HepG2 (cell line): Measurements from ENCODE around the gene SCRG1. TPM values are rescaled to one million over a fixed set of nuclear protein-coding genes. Genes with fewer than 3 reads are reported as not detected.

Experiments used
- ATAD3A ChIP-seq: sonication (generic); formaldehyde crosslinking; IDR thresholded peaks from 2 replicates; pipeline ENCODE4 v1.4.0; 2020; ENCODE audit warnings: missing genetic modification reagents
- CSRNP2 ChIP-seq: sonication (generic); formaldehyde crosslinking; conservative IDR thresholded peaks from 2 replicates; pipeline ENCODE4 v1.8.0; 2022; ENCODE audit warnings: low read depth, missing genetic modification reagents
- FOXO1 ChIP-seq: sonication (generic); formaldehyde crosslinking; IDR thresholded peaks from 2 replicates; pipeline ENCODE4 v1.4.0; 2020; ENCODE audit warnings: missing genetic modification reagents
- KMT2B ChIP-seq: IDR thresholded peaks from 2 replicates; pipeline ENCODE4 v1.6.1; 2016; ENCODE audit warnings: missing genetic modification reagents, missing compliant biosample characterization
- MBNL3 ChIP-seq: fragments of 250-450 bp; sonication (Bioruptor Pico); conservative IDR thresholded peaks from 2 replicates; pipeline ENCODE4 v1.8.0; 2022; ENCODE audit warnings: mild to moderate bottlenecking, inconsistent platforms
- NKX3-1 ChIP-seq: sonication (generic); formaldehyde crosslinking; IDR thresholded peaks from 2 replicates; pipeline ENCODE4 v1.5.0; 2020; ENCODE audit warnings: missing genetic modification reagents
- NR2F1 ChIP-seq, 2 experiments: fragments of 450-650 bp in 1 of 2; formaldehyde crosslinking in 1 of 2; IDR thresholded peaks; 2 replicates each; pipeline versions ENCODE4 v1.5.0 to v1.6.1; 2016 to 2020; ENCODE audit warnings: mild to moderate bottlenecking in 1 of 2, missing compliant biosample characterization in 1 of 2, missing genetic modification reagents in 1 of 2, moderate library complexity in 1 of 2
- PITX1 ChIP-seq: sonication (generic); formaldehyde crosslinking; IDR thresholded peaks from 2 replicates; pipeline ENCODE4 v1.5.1; 2020; ENCODE audit warnings: mild to moderate bottlenecking, missing genetic modification reagents
- RNF219 ChIP-seq: sonication (generic); formaldehyde crosslinking; IDR thresholded peaks from 2 replicates; pipeline ENCODE4 v1.5.0; 2020; ENCODE audit warnings: mild to moderate bottlenecking, missing genetic modification reagents
- SNAPC4 ChIP-seq: sonication (generic); formaldehyde crosslinking; IDR thresholded peaks from 2 replicates; pipeline ENCODE4 v1.4.0; 2020; ENCODE audit warnings: mild to moderate bottlenecking, missing genetic modification reagents
- SP2 ChIP-seq: sonication (generic); formaldehyde crosslinking; IDR thresholded peaks from 2 replicates; pipeline ENCODE4 v1.5.1; 2020; ENCODE audit warnings: mild to moderate bottlenecking, missing genetic modification reagents
- TOPORS ChIP-seq: sonication (generic); formaldehyde crosslinking; IDR thresholded peaks from 2 replicates; pipeline ENCODE4 v1.8.0; 2023; ENCODE audit warnings: mild to moderate bottlenecking, missing genetic modification reagents
- ZBTB20 ChIP-seq: sonication (generic); formaldehyde crosslinking; IDR thresholded peaks from 2 replicates; pipeline ENCODE4 v1.8.1; 2023; ENCODE audit warnings: missing genetic modification reagents, low read depth, mild to moderate bottlenecking, borderline replicate concordance
- ZBTB3 ChIP-seq: sonication (generic); formaldehyde crosslinking; IDR thresholded peaks from 2 replicates; pipeline ENCODE4 v1.4.0; 2020; ENCODE audit warnings: low read depth, mild to moderate bottlenecking, moderate library complexity, missing genetic modification reagents, borderline replicate concordance
- ZNF180 ChIP-seq: sonication (generic); formaldehyde crosslinking; IDR thresholded peaks from 2 replicates; pipeline ENCODE4 v1.4.0; 2020; ENCODE audit warnings: low read depth, missing genetic modification reagents, borderline replicate concordance
- ZNF552 ChIP-seq: sonication (generic); formaldehyde crosslinking; IDR thresholded peaks from 2 replicates; pipeline ENCODE4 v1.9.0; 2022; ENCODE audit warnings: missing genetic modification reagents, mild to moderate bottlenecking, borderline replicate concordance
- ZNF605 ChIP-seq: sonication (generic); formaldehyde crosslinking; IDR thresholded peaks from 2 replicates; pipeline ENCODE4 v1.8.0; 2022; ENCODE audit warnings: mild to moderate bottlenecking, missing genetic modification reagents
- ZNF781 ChIP-seq: sonication (generic); formaldehyde crosslinking; IDR thresholded peaks from 2 replicates; pipeline ENCODE4 v1.5.1; 2020; ENCODE audit warnings: borderline replicate concordance, mild to moderate bottlenecking, missing genetic modification reagents; ENCODE audit errors: not compliant biosample characterization
- polyA plus RNA-seq, 8 experiments: library from polyadenylated mRNA; depleted of rRNA in 3 of 8; stranded (reverse) in 7 of 8; unstranded in 1 of 8; fragments of >200 nt; fragmentation: Illumina TruSeq in 4 of 8; extraction: Trizol in 4 of 8; gene quantifications; 2 replicates each; pipeline versions ENCODE4 v1.2.1 to v1.2.3, GENCODE V29; 2011 to 2016; ENCODE audit warnings: low read depth in 4 of 8, missing spikeins in 1 of 8, mixed read lengths in 1 of 8; ENCODE audit not compliant: insufficient read depth in 1 of 8
- total RNA-seq, 5 experiments: library from RNA; depleted of rRNA; stranded (reverse); fragments of >200 nt; fragmentation: Illumina TruSeq; extraction: Trizol; gene quantifications; 2 replicates each; pipeline ENCODE4 v1.2.3, GENCODE V29; 2016; ENCODE audit warnings: low read depth in 1 of 5

The SCRG1 gene
- total and polyA plus RNA-seq, 2 of the 13 experiments (the other 11 are each of a cell fraction or from before 2014, with no cell fraction given) = not detected

- TF ChIP-seq SNAPC4 (CRISPR knock-in tag) (no peak), ZBTB3 (CRISPR knock-in tag) (no peak), NKX3-1 (no peak), KMT2B (CRISPR knock-in tag) (peak; percentile 84; the same call in 1 of the 2 replicates), SP2 (CRISPR knock-in tag) (no peak), ZNF605 (peak; percentile 38; the same call in 1 of the 2 replicates), ZBTB20 (CRISPR knock-in tag) (no peak; the same call in 1 of the 2 replicates), RNF219 (no peak), TOPORS (CRISPR knock-in tag) (no peak), ZNF180 (CRISPR knock-in tag) (no peak), ATAD3A (CRISPR knock-in tag) (no peak), ZNF781 (CRISPR knock-in tag) (no peak), NR2F1 (CRISPR knock-in tag; IDR thresholded peaks at IDR 0.05) (no peak), CSRNP2 (0 out of 2 replicates have a peak, but pooled peaks have one; percentile 8), ZNF552 (no peak), PITX1 (CRISPR knock-in tag) (0 out of 2 replicates have a peak, but pooled peaks have one; percentile 13), MBNL3 (no peak), FOXO1 (peak; percentile 59; the same call in 1 of the 2 replicates)
Observed at GRCh38 chr4:173334891-173335752, 63.8 kb downstream of the SCRG1 start (continued).
